Activated naive CD4-positive, alpha-beta T cell treated with Interleukin-2 at 50 U/mL for 16 hours (primary cell): ENCODE data around the gene MED17.
A peak's percentile ranks its signal among the peaks of the same experiment; 100 is the strongest.
"Not testable (repeated sequence)": the region's sequence is repeated elsewhere in the genome, so short reads cannot be mapped to it uniquely, and the experiment has no call there.

Experiments used
- DNase-seq: peaks from one replicate; pipeline ENCODE4 v3.0.0-alpha.2; 2020

The MED17 gene, protein sequence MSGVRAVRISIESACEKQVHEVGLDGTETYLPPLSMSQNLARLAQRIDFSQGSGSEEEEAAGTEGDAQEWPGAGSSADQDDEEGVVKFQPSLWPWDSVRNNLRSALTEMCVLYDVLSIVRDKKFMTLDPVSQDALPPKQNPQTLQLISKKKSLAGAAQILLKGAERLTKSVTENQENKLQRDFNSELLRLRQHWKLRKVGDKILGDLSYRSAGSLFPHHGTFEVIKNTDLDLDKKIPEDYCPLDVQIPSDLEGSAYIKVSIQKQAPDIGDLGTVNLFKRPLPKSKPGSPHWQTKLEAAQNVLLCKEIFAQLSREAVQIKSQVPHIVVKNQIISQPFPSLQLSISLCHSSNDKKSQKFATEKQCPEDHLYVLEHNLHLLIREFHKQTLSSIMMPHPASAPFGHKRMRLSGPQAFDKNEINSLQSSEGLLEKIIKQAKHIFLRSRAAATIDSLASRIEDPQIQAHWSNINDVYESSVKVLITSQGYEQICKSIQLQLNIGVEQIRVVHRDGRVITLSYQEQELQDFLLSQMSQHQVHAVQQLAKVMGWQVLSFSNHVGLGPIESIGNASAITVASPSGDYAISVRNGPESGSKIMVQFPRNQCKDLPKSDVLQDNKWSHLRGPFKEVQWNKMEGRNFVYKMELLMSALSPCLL

GRCh38 chr11:93784145-93784934 lies at the start of gene MED17:
MED17 (plus strand) TSS chr11:93784282; CDS start chr11:93784514, 232 bp downstream.
- peak; percentile 92 for DNase-seq

DNA sequence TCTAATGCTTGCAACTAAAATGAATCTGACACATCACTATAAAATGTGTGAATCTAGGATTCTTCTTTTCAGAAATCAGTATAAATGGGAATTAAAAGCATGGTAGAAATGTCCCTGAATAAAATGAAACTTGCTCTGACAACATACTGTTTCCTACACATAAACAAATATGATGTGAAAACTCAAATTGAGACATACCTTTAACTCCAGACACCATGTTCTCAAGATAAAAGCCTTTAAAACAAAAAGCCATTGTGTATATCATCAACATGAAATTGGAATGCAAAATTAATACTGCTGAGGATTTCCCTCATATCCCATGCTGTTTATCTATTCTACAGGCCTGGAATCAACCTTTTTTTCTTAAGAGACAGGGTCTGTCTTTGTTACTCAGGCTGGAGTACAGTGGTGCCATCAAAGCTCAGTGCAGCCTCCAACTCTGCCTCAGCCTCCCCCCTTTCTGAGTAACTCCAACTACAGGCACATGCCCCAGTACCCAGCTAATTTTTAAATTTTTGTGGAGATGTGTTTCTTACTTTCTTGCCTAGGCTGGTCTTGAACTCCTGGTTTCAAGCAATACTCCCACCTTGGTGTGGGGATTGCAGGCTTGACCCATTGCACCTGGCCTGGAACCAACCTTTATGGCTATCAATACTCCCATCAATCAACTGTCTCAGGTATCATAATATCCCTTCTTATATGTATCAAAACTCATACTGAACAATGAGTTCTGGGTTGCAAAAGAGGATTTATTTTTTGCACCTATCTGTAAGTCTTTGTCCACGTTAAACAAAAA lies 49.5 kb upstream of the MED17 start:
- no peak for DNase-seq

DNA sequence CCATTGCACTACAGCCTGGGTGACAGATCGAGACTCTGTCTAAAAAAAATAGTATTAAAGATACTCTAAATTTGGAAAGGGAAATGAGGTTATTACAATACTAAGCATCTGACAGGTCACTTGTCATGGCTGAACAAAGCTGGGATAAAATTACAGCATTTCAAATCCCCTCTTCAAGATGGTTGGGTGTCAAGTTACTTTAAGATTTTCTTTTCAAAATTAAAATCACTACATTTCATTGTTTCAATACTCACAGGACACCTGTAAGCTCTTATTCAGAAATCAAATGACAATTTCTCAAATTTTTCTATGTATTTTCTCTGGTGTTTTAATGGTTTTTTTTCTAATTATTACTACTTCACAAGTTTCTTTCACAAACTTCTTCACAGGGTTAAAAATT lies 48.5 kb upstream of the MED17 start:
- DNase-seq, result no peak

GRCh38 chr11:93736129-93736528 lies 48.0 kb upstream of the MED17 start:
- DNase-seq, result no peak

DNA sequence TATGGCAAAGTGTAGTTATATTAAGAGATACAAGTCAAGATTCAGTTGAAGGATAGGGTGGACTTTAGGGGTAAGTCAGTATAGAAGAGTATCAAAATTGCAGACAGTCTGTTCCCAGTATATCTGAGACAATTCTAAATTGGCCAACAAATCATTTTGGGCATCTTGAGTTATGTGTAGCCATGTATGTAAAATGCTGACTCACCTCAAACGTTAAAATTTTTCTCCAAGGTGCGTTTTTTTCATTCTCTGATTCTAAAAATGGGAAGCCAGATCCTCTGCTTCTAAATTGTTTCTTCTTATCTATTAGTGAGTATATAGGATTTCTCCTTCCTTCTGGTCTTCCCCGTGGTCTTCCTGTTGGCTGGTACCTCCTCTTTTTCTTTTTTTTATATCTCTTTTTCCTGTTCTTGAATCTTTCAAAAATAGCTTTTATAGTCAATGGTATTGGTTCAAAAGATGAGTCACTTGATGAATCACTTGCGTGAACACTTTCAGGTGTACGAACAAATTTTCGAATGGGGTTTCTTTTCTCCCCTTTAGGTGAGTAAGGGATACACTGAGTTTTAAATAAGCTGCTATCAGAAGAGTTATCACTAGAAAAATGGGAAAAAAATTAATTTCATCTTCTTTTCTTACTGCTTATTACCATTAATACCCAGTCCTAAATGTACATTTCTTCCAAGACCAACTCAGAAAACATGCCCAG lies 46.0 kb upstream of the MED17 start:
- no peak for DNase-seq

DNA sequence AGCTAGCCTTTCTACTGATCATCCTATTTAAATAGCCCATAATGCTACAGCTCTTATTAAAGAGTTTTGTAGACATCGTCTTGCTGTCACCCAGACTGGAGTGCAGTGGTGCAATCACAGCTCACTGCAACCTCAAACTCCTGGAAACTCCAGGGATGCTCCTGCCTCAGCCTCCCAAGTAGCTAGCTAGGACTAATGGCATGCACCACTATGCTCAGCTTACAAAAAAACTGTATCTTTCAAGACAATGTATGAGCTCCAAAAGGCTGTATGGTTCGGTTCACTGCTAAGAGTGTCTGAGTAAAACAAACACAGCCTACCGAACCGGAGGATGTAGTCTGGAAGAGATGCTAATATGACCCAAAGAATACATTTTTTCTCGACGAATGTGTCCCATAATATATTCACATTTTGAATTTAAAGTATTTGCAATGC lies 45.4 kb upstream of the MED17 start:
- DNase-seq, result no peak

DNA sequence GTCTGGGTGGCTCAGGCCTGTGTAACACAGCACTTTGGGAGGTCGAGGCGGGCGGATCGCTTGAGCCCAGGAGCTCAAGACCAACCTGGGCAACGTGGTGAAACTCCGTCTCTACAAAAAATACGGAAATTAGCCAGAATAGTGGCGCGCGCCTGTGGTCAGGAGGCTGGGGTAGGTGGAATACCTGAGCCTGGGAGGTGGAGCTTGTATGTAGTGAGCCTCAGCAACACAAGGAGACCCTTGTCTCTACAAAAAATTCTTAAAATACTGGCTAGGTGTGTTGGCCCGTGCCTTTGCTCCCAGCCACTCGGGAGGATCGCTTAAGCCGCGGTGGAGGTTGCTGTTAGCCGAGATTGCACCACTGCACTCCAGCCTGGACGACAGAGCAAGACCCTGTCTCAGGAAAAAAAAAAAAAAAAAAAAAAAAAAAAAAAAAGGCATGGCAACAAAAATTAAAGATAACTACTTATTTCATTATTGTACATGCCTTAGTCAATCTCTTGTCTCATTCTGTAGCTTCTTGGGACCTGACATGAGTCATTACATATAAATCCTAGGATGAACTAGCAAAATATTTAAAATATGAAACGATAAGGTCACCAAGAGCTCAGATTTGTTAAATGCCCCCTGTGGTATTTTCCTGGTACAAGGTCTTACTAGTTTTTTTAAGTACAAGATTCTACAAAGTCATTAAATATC lies 43.9 kb upstream of the MED17 start:
- peak; percentile 53 for DNase-seq

DNA sequence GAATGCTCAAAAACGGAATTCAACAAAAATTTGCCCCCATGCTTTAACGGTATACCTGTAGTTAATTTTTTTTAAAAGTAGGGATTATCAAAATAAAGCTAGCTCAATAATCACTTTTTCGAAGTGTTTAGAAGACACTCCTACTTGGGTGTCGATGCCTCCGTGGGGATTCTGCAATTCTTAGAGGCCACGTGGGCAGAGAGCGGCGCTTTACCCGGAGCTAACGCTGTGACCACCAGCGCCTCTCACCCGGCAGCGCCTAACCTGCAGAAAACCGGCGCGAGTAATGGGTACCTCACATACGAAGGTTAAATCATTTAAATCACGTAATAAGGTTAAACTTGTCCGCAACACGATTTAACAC lies 43.4 kb upstream of the MED17 start:
- DNase-seq, result peak; percentile 74

- peak; percentile 95 for DNase-seq
These were observed 42.8 kb upstream of the MED17 start, which contains the start of the genes C11orf54 and TAF1D for GRCh38 chr11:93741094-93741881. C11orf54 (plus strand) TSS chr11:93741672; CDS start chr11:93747394, 5,722 bp downstream. TAF1D (minus strand) TSS chr11:93741495; CDS start chr11:93739304, 2,191 bp downstream.

DNA sequence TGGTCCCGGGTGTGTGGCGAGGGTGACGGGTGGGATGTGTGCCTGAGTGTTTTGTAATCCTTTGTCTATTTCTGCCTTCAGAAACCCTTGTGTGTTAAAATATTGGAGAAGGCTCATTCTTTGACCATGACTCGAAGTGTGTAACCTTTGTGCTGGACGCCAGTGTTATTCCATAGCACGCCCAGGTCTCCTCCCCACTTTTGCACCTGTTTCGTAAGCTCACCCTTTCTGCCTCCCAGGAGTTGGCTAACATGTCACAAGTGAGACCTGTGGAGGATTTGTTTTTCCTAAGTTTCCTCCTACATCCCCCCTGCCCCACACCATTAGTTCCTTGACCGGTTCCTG lies 42.2 kb upstream of the MED17 start:
- no peak for DNase-seq

DNA sequence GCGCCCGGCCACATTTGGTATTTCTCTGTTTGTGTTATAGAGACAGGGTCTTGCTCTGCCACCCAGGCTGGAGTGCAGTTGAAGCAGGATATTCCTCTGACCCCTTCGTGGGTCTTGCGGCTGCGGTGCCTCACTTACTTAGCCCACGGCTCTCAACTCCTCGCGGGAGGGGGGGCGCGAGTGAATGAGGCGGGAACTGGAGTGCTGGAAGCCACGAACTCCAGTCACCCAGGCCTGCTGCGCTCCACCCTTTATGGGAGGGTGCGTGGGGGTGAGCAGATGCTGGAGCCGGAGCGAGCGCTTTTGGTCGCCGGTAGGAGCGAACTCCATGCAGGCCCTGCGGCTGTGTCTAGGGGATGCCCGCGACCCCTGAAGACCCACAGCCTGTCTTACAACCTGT lies 40.8 kb upstream of the MED17 start:
- DNase-seq, result no peak

DNA sequence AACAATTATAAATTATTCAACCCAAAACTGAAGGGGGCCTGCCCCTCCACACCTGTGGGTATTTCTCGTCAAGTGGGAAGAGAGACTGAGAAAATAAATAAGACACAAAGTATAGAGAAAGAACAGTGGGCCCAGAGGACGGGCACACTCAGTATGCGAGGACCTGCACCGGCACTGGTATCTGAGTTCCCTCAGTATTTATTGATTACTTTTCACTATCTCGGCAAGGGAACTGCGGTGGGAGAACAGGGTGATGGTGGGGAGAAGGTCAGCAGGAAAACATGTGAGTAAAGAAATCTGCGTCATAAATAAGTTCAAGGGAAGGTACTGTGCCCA lies 39.4 kb upstream of the MED17 start:
- DNase-seq, result no peak

- DNase-seq, result not testable (repeated sequence)
These were observed 38.9 kb upstream of the MED17 start for GRCh38 chr11:93745005-93745755.

GRCh38 chr11:93746101-93746500 lies 38.0 kb upstream of the MED17 start:
- DNase-seq, result no peak

- DNase-seq, result no peak
These were observed 37.0 kb upstream of the MED17 start for GRCh38 chr11:93747122-93747521.

DNA sequence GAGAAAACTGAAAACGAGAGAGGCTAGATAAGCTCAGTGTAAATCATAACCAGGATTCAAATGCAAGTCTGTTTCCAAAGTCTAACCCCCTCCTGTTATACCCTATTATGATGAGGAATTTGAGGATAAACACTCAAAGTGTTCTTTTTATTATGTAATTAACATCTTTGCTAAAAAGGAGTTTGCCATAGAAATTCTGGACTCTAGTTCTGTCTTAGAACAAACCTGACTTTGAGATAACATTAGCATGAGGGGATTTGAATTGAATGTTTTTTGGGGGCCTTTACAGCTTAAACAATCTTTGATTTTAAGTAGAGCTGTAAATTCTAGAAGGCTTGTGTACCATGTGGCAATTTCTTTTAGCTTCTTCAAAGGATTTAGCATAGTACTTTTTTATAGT lies 33.1 kb upstream of the MED17 start:
- DNase-seq, result no peak

DNA sequence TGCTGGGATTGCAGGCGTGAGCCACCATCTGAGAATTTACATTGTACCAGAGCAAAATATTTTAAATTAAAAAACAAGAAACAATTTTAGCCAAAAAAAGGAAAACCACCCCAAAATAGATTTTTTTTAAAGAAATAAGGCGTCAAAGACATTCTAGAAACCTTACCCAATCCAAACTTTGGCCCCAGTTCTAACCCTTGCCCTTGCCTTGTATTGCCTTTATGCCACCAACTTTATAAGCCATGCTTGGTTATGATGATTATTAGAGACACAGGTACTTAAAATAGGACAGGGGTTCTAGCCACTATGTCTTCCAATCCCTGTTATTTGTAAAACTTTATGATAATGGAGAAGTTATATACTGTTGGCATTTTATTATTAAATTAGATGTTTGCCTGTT lies 30.8 kb upstream of the MED17 start:
- no peak for DNase-seq

DNA sequence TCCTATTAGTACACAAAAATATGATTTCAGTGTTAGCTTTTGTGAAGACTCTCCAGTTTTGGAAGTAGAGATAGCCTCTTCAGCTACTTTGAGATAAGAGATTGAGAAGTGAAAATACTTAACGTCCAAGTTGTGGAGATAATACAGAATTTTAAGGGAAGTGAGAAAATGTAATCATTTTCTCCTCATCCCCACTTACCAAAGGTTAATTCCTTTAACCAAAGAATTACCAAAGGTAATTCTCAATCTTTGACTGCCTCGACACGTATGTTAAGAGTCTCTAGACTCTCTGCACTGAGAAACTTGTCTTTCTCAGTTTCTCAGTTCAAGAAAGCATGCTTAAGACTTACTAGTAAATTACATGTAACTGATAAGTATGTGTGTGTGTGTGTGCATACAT lies 27.3 kb upstream of the MED17 start:
- no peak for DNase-seq

- no peak for DNase-seq
These were observed 26.8 kb upstream of the MED17 start for GRCh38 chr11:93757301-93757700.
